Activated naive CD8-positive, alpha-beta T cell treated with anti-CD3 and anti-CD28 coated beads for 36 hours (primary cell): ENCODE measurements around the gene MESD. TPM values are rescaled to one million over a fixed set of nuclear protein-coding genes. Genes with fewer than 3 reads are reported as not detected.

Source experiments
- DNase-seq: peaks from one replicate; pipeline ENCODE4 v3.0.0; 2021
- H3K27ac Mint-ChIP-seq: one replicate; pipeline ENCODE4 v1.8.0; 2022; ENCODE audit warnings: mild to moderate bottlenecking, moderate library complexity, mixed read lengths
- H3K27me3 Mint-ChIP-seq: one replicate; pipeline ENCODE4 v1.8.0; 2022; ENCODE audit warnings: mild to moderate bottlenecking, mixed read lengths
- H3K36me3 Mint-ChIP-seq: one replicate; pipeline ENCODE4 v1.8.0; 2021; ENCODE audit warnings: mild to moderate bottlenecking, mixed read lengths
- H3K4me1 Mint-ChIP-seq: one replicate; pipeline ENCODE4 v1.8.0; 2021; ENCODE audit warnings: mixed read lengths
- H3K4me3 Mint-ChIP-seq: one replicate; pipeline ENCODE4 v1.8.0; 2022; ENCODE audit warnings: mild to moderate bottlenecking, moderate library complexity, mixed read lengths
- H3K9me3 Mint-ChIP-seq: one replicate; pipeline ENCODE4 v1.8.0; 2022; ENCODE audit warnings: mixed read lengths
- total RNA-seq, 2 experiments: library from RNA; stranded (reverse); gene quantifications; one replicate each; pipeline ENCODE4 v1.2.3, GENCODE V29; 2021

The MESD gene
- total RNA-seq, 2 experiments from 2014 or later, result 20.7 to 21.0 TPM

DNA sequence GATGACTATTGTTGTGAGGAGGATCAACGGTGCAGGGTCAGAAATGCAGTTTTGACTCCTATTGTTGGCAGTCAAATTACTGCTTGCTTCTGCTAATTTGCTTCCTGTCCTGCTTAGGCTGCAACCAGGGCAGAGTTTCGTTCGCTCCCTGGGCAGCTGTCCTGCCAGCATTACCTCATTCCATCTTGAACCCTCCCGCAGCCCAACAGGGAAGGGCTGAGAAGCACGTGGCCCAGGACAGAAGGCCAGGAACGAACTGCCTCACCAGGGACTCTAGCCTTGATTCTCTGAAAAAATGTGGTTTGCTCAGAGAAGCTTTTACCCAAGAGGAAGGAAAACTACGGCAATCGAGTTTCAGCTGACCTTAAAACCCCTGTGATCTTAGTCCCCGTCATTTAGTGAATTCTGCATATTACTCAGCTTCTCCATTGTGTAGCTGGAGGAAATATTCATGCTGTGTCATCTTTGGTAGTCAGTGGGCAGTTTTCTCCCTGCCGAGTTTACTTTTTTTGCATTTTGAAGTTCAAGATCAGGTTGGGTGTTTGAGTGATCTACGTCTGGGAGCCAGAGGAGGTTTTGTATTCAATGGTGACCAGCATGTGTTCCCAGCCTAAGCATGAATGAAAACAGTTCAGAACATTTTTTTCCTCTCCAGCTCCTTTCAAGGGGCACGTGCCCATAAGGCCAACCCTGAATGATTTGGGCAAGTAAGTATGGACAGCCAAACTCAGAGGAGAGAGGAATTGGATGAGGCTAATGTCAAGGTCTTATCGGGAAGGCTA lies 34.1 kb upstream of the MESD start:
- Mint-ChIP-seq H3K27me3 (no peaks in the 10 kb centered on the region), H3K9me3 (no peaks in the 10 kb centered on the region), H3K36me3 (peaks cover 4% of the 10 kb centered on the region), H3K4me1 (peaks cover 26% of the 10 kb centered on the region), H3K4me3 (peak overlapping the region; percentile 40), H3K27ac (peak overlapping the region; percentile 95)
- peak; percentile 37 for DNase-seq

- Mint-ChIP-seq H3K36me3 (peaks cover 4% of the 10 kb centered on the region), H3K27me3 (no peaks in the 10 kb centered on the region), H3K4me1 (peaks cover 23% of the 10 kb centered on the region), H3K9me3 (no peaks in the 10 kb centered on the region), H3K4me3 (no peak overlapping the region), H3K27ac (no peak overlapping the region)
- DNase-seq, result no peak
Measured at GRCh38 chr15:81021321-81021720, 31.7 kb upstream of the MESD start.

DNA sequence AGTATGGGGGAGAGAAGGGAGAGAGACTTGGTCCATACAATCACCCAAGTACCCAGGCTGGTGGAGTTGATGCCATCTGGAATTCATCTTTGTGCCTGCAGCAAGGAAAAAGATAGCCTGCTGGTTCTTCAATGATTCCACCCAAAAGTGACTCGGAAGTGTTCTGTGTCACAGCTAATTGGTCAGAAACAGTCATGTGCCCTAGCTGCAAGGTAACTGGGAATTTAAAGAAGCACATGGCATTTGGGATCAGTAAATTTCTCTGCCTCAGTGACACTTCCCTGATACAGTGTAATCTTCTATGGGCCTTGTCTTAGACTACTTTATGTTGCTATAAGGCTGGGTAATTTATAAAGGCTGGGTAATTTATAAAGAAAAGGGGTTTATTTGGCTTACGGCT lies 28.6 kb upstream of the MESD start:
- no peaks in the 10 kb centered on the region for H3K9me3 Mint-ChIP-seq
- H3K4me1 Mint-ChIP-seq, result peaks cover 7% of the 10 kb centered on the region
- H3K4me3 Mint-ChIP-seq, result no peak overlapping the region
- DNase-seq, result no peak
- no peak overlapping the region for H3K27ac Mint-ChIP-seq
- H3K36me3 Mint-ChIP-seq, result no peaks in the 10 kb centered on the region
- no peaks in the 10 kb centered on the region for H3K27me3 Mint-ChIP-seq

DNA sequence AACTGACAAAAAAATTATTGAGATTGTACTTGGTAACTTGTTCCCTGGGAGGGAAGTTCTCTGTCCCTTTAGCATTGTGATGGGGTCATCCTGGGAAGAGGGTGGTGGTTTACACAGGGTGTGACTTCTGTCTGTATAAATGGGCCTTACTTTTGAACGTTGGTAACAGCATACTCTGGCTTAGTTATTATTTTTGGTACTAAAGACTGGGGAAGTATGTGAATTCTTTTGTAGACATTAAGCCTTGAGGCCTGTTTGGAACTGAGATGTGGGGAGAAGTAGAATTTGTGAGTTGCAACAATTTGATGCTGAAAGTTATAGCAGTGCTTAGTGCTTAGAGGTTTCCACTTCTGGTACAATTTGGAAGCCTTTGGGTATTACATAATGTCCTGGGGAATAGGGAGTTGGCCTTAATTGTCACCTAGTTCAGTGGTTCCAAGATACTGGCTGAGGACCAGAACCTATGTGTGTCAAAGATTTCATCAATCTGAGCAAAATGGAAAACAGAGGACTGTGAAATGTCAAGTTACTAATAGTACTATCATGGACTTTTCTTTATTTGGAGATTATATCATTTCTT lies 27.0 kb upstream of the MESD start:
- Mint-ChIP-seq H3K9me3 (no peaks in the 10 kb centered on the region), H3K4me1 (peaks cover 4% of the 10 kb centered on the region), H3K4me3 (no peak overlapping the region), H3K27ac (no peak overlapping the region), H3K27me3 (no peaks in the 10 kb centered on the region), H3K36me3 (no peaks in the 10 kb centered on the region)
- DNase-seq, result no peak

DNA sequence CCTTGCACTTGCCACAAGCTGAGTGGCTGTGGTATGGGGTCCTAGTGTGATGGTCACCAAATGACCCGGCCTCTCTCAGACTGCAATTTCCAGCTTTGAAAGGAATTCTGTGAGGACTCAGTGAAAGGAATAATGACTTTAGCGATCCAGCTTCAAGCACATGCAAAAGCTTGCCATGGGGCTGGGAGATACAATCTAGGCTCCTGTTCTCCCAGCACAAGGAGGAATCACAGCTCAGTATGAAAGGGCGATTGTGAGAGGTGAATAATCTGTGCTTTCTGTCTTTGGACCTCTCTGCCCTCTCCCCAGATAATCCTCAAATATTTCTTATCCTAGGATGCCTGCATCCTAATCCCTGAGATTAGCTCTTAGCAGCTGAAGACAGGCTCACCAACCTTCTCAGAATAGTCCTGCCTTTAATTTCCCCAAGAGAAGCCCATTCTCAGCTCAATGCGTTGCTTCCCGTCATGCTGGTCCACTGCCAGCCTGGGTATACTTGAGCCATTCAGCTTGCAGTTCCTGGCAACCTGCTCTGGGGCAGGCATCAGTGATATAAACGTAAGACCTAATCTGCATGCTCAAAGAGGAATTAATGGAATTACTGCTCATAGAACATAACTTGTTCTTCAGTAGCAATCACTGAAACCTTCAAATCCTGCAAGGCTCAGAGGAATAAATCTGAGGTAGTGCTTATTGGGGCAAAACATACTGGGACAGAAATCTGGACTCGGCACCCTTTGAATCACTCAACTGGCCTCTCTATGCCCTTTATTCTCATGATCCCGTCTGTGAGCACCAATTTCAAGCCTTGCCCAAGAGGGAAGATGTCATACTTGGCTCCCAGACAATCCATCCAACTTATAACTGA lies 26.2 kb upstream of the MESD start:
- no peaks in the 10 kb centered on the region for H3K36me3 Mint-ChIP-seq
- no peaks in the 10 kb centered on the region for H3K27me3 Mint-ChIP-seq
- H3K9me3 Mint-ChIP-seq, result no peaks in the 10 kb centered on the region
- H3K4me3 Mint-ChIP-seq, result no peak overlapping the region
- H3K27ac Mint-ChIP-seq, result no peak overlapping the region
- DNase-seq, result no peak
- peaks cover 4% of the 10 kb centered on the region for H3K4me1 Mint-ChIP-seq

DNA sequence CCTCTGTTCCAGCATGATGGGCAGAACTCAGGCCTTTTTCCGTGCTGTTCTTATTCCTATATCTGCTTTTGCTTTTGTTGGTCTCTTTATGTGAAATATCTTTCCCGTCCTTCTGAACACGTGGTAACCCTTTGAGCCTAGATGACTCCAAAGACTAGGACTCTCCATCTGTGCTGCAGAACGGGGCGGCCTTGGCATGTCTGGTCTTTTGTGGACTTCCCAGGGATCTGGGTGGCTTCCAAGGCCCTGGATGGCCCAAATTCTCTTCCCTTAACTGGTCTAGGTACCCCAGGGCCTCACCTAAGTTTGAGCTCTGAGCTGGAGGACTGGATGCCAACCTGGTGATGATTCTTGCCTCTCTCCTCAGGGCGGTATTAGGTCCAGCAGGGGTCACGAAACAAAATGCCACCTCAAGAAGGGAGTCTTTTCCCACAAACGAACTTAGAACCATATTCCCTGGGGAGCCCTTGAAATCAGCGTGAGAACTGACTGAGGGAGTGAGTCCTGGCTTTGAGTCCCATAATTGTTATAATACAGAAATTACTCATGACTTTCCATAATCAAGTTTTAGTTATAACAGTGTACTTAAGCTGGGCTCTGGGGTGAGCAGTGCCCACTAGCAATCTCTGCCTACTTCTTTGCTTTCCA lies 25.0 kb upstream of the MESD start:
- Mint-ChIP-seq H3K4me1 (peaks cover 11% of the 10 kb centered on the region), H3K27me3 (no peaks in the 10 kb centered on the region), H3K27ac (no peak overlapping the region), H3K4me3 (no peak overlapping the region), H3K9me3 (no peaks in the 10 kb centered on the region), H3K36me3 (no peaks in the 10 kb centered on the region)
- DNase-seq, result no peak

GRCh38 chr15:81013396-81013929 lies 23.8 kb upstream of the MESD start:
- no peak overlapping the region for H3K4me3 Mint-ChIP-seq
- no peaks in the 10 kb centered on the region for H3K36me3 Mint-ChIP-seq
- no peak for DNase-seq
- no peaks in the 10 kb centered on the region for H3K9me3 Mint-ChIP-seq
- H3K27ac Mint-ChIP-seq, result no peak overlapping the region
- peaks cover 14% of the 10 kb centered on the region for H3K4me1 Mint-ChIP-seq
- no peaks in the 10 kb centered on the region for H3K27me3 Mint-ChIP-seq

- DNase-seq, result no peak
- H3K9me3 Mint-ChIP-seq, result no peaks in the 10 kb centered on the region
- no peak overlapping the region for H3K27ac Mint-ChIP-seq
- peaks cover 20% of the 10 kb centered on the region for H3K4me1 Mint-ChIP-seq
- no peaks in the 10 kb centered on the region for H3K27me3 Mint-ChIP-seq
- no peak overlapping the region for H3K4me3 Mint-ChIP-seq
- H3K36me3 Mint-ChIP-seq, result no peaks in the 10 kb centered on the region
Measured at GRCh38 chr15:81012588-81012987, 23.0 kb upstream of the MESD start.

- H3K9me3 Mint-ChIP-seq, result no peaks in the 10 kb centered on the region
- no peak overlapping the region for H3K27ac Mint-ChIP-seq
- H3K36me3 Mint-ChIP-seq, result no peaks in the 10 kb centered on the region
- peaks cover 27% of the 10 kb centered on the region for H3K4me1 Mint-ChIP-seq
- H3K4me3 Mint-ChIP-seq, result no peak overlapping the region
- no peak for DNase-seq
- H3K27me3 Mint-ChIP-seq, result no peaks in the 10 kb centered on the region
Measured at GRCh38 chr15:81011593-81011992, 22.0 kb upstream of the MESD start.

DNA sequence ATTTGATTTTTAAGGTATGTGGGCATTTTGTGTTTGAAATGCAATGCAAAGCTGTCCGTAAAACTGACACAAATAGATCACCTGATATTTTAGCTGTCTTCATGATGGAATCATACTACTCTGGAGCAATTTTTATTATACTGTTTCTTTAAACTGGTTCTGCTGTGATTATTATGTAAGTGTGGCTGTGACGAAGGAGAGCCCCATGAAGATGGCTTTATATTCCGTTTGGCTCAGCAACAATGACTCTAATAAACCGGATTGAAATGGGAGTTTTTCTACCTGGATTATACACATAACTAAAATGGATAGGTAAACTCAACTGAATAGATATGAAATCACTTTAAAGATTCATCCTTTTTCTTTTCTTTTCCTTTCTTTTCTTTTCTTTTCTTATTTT lies 20.5 kb upstream of the MESD start:
- no peak overlapping the region for H3K27ac Mint-ChIP-seq
- no peaks in the 10 kb centered on the region for H3K9me3 Mint-ChIP-seq
- H3K4me3 Mint-ChIP-seq, result no peak overlapping the region
- H3K36me3 Mint-ChIP-seq, result peaks cover 7% of the 10 kb centered on the region
- H3K27me3 Mint-ChIP-seq, result no peaks in the 10 kb centered on the region
- DNase-seq, result no peak
- H3K4me1 Mint-ChIP-seq, result peaks cover 32% of the 10 kb centered on the region

- Mint-ChIP-seq H3K4me1 (peaks cover 48% of the 10 kb centered on the region), H3K36me3 (peaks cover 22% of the 10 kb centered on the region), H3K4me3 (no peak overlapping the region), H3K27me3 (no peaks in the 10 kb centered on the region), H3K9me3 (no peaks in the 10 kb centered on the region), H3K27ac (no peak overlapping the region)
- no peak for DNase-seq
Measured at GRCh38 chr15:81008312-81008711, 18.7 kb upstream of the MESD start.

DNA sequence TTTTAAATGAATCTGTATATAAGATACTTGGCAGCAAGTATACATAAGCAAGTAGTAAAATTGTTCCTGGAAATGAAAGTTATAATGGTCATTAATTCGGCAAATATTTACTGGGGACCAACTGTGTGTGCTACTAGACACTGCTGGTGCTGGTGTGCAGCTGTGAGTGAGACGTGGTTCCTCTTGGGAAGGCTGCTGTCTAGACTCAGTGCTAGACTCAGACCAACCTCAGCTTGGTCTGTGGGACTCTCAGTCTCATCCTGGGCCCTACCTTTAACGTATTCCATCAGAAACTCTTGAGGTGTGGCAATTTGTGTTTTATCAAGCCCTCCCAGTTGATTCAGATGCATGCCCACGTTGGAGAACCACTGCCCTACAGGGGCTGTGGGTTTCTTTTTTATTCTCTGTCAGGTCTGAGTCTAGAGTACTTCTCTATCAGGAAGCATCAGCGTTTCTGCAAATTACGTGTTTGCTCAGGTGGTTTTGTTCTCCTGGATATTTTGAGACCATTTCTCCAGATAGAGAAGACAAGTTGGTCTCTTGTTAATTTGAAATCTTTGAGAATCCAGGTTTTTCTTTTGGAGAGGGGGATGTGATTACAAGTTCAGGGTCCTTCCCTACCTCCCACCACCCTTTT lies 17.9 kb upstream of the MESD start:
- H3K4me3 Mint-ChIP-seq, result no peak overlapping the region
- H3K27me3 Mint-ChIP-seq, result no peaks in the 10 kb centered on the region
- peaks cover 50% of the 10 kb centered on the region for H3K4me1 Mint-ChIP-seq
- no peak for DNase-seq
- H3K9me3 Mint-ChIP-seq, result no peaks in the 10 kb centered on the region
- H3K36me3 Mint-ChIP-seq, result peaks cover 25% of the 10 kb centered on the region
- H3K27ac Mint-ChIP-seq, result no peak overlapping the region

GRCh38 chr15:81006124-81006523 lies 16.5 kb upstream of the MESD start:
- no peaks in the 10 kb centered on the region for H3K9me3 Mint-ChIP-seq
- no peaks in the 10 kb centered on the region for H3K27me3 Mint-ChIP-seq
- H3K36me3 Mint-ChIP-seq, result peaks cover 26% of the 10 kb centered on the region
- H3K4me1 Mint-ChIP-seq, result peaks cover 50% of the 10 kb centered on the region
- DNase-seq, result no peak
- no peak overlapping the region for H3K4me3 Mint-ChIP-seq
- no peak overlapping the region for H3K27ac Mint-ChIP-seq

- H3K9me3 Mint-ChIP-seq, result no peaks in the 10 kb centered on the region
- H3K27ac Mint-ChIP-seq, result no peak overlapping the region
- no peaks in the 10 kb centered on the region for H3K27me3 Mint-ChIP-seq
- H3K4me1 Mint-ChIP-seq, result peaks cover 47% of the 10 kb centered on the region
- H3K4me3 Mint-ChIP-seq, result peak overlapping the region; percentile 34
- H3K36me3 Mint-ChIP-seq, result peaks cover 26% of the 10 kb centered on the region
- no peak for DNase-seq
Measured at GRCh38 chr15:81003097-81003350, 13.4 kb upstream of the MESD start.
